NCI-H446 treated with DMSO at 0.1 percent for 48 hours (cell line): ENCODE data around the gene SLX9.

Source experiments
- DNase-seq: peaks from one replicate; lab custom pipeline; 2025; lab: John Stamatoyannopoulos, UW

SLX9 gene

DNA sequence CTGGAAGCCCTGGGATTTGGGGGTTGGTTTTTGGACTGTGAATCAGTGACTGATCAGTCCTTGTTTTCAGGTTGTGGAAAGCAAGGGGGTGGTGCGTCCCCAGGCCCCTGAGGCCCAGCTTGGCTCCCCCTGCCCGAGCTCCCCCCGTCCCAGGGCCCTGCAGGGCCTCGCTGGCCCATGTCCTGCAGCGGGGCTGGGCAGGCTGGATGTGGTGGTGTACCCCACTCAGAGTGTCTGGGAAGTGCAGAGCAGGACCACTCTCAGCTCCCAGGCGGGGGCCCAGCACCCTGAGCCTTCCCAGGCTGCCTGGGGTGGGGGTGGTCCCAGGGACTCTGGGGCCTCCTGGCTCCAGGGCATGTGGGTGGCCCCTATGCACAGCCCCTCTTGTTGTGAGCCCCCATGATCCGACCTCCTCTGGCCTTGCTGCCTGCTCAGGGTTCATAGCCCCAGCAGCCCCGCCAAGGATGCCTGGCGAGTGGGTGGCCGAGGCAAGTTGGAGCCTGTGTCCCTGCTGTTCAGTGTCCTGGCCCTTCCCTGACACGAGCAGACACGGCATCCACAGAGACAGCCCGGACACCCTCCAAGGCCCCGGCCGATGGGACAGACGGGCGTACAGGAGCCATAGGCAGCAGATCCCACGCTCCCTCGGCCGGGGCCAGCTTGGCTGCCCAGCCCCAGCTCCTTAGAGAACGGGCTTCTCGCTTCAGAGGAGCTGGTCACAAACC, 37.9 kb downstream of the SLX9 start:
- no peak for DNase-seq

DNA sequence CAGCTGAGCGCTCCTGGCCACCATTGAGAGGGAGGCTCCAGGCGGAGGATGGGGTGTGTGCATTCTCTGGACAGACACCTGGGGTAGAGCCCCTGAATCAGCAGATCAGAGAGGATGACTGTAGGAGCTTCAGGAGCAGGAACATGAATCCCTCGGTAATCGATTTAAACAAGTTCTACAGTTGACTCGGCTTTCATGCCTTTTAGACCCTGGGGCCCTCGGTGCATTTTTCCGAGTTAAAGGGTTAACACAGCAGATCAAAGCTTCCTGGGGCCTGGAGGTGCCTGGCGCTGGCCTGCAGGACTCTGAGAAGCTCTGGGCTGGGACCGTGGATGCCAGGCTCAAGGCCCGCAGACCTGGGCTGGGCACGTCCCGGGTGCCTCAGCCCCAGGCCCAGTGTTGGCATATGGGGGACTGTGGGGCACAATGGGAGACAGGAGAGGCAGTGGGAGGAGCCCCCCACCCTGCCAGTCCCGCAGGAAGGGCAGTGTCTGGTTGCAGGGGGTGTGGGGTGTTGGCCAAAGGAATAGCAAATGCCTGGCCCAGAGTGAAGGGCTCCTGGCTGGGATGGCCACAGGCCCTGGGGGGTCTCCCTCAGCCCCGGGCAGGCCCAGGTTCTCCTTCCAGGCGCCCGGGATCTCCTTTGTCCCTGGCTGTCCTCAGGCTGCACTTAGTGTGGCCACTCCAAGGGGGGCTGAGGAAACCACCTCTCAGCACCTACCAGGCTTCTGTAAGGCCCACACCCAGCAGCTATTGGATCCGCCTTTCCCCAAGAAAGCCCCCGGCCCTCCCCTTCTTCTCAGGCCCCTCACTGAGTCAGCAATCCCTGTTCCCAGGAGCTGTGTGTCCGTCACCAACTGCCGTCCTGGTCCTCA, 40.1 kb downstream of the SLX9 start:
- no peak for DNase-seq

DNA sequence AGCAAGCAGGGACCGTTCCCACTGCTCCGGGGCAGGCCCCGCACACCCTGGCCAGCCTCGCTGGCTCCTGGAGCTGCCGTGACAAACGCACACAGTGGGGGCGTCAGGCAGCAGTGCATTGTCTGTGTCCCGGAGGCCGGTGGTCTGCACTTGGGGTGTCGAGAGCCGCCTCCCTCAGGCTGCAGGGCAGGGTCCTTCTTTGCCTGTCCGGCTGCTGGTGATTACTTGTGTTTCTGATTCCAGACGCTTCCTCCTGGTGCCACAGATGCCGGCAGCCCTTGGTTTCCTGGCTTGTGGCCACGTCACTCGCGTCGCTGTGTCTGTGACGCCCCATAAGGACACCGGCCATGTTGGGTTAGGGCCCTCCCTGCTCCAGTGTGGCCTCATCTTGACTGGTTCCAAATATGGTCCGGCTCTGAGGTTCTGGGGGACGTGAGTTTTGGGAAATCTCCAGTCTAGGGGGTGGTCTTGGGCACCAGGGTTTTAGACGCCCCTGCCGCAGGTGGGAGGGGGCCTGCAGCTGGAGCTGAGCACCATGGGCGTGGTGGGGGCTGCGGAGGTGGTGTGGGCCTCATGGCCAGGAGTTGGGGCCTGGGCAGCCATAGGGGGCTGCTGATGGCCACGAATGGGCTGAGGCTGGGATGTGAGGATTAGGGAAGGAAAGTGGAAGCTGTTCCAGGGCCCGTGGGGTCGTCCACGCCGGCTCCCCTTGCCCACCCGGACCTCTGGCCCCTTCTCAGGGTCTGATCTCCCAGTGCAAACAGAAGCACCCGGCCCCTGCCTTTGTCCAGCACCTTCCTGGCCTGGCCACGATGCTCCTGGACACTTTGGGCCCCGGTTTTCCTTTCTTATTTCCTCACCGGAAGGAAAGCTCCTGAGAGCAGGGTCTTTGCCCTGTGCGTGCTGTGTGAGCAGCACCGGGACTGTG, 41.0 kb downstream of the SLX9 start:
- no peak for DNase-seq

DNA sequence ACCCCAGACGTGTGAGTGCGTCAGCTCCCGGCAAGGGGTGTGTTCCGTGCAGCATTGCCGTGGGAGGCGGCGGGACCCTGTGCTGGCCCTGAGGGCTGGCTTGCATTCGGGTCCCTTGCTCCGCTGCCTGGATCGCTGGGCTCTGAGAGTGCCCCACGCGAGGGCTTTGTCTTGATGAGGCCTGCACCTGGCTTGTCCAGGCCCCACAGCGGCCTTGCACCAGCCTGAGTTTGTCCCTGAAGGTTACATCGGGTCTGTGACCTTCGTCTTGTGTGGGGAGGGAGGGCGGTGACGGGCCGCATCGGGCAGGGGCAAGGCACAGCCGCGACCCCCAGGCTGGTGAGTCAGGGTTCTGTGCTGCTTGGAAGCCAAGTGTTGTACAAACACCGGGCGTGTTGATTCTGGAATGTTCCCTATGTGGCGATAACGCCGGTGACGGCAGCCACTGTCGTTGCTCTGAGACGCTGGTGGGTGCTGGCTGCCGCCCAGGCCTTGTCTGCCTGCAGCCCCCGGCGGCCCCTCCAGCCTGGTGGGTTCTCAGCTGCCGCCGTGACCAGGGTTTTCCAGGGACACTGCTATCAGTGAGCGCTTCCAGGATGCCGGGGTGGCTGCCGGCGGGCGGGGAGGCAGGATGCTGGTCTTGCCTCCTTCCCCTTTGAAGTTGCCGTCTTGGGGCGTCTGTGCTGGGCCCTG, 42.9 kb downstream of the SLX9 start:
- DNase-seq: no peak

DNA sequence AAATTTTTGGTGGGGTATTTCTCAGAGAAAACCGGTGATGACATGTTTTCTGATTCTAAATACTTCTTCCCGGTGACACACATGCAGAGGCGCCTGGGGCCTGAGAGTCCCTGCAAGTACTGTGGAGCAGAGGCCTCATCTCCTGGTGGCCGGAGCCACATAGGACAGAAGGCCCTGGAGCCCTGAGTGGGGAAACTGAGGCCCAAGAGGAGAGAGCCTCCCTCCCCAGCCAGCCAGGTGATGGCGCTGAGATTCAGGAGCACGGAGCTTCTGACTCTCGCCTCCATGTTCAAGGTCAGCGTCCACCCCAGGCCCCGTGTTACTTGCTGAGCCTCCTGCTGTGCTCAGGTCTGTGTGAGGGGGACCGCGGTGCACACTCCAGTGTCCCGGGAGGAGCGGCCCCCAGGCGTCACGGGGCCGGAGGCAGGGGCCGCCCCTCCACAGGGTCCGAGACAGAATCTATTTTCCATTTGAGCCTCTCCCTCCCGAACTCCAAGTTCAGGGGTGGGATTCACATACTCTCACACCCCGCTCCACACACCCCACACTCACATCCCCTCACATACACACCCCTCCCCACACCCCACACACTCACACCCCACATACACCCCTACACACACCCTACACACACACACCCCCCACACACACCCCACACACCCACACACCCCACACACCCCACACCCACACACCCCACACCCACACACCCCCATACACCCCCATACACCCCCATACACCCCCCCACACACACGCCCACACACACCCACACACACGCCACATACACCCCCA, 43.8 kb downstream of the SLX9 start:
- no peak for DNase-seq

DNA sequence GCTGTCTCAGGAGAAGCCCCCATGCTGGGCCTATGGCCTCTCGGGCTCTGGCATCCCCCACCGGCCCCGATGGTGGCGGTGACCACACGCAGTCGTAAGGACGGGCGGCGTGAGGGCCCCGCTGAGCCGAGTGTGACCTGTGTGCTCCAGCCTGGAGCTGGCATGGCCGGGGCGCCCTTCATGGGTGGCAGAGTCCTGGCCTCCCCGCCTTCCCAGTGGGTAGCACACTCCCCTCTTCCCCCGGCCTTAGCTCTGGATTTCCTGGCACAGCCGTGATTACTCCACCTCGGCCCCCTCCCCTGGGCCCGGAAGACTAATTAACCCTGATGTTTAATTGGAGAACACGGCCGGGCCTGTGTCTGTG, 44.6 kb downstream of the SLX9 start:
- no peak for DNase-seq

DNA sequence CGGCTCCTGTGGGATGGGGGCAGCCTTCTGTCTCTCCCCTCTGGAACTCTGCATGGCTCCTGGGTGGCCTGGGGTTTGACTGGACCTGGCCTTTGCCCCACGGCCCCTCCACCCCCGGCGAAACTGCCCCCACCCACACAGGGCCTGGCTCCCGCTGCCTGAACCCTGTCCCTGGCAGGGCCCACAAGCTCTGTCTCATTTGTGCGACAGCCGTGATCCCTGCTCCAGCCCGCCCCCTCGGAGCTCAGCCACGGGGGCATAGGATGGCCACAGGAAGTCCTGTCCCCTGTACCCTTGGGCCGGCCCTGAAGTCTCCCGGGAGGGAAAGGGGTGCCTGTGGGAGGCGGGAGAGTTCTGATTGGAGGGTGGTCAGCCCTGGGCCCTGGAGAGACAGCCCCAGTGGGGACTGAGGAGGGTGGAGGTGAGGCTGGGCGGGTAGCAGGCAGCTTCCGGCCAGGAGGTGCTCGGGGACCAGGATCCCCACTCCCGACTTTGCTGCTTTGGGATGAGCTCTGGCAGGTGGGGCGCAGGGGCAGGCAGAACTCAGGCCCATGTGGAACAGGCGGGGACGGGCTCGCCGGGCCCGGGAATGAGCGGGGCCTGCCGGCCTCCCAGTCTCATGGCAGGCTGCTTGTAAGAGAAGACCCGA, 45.1 kb downstream of the SLX9 start:
- DNase-seq: no peak

DNA sequence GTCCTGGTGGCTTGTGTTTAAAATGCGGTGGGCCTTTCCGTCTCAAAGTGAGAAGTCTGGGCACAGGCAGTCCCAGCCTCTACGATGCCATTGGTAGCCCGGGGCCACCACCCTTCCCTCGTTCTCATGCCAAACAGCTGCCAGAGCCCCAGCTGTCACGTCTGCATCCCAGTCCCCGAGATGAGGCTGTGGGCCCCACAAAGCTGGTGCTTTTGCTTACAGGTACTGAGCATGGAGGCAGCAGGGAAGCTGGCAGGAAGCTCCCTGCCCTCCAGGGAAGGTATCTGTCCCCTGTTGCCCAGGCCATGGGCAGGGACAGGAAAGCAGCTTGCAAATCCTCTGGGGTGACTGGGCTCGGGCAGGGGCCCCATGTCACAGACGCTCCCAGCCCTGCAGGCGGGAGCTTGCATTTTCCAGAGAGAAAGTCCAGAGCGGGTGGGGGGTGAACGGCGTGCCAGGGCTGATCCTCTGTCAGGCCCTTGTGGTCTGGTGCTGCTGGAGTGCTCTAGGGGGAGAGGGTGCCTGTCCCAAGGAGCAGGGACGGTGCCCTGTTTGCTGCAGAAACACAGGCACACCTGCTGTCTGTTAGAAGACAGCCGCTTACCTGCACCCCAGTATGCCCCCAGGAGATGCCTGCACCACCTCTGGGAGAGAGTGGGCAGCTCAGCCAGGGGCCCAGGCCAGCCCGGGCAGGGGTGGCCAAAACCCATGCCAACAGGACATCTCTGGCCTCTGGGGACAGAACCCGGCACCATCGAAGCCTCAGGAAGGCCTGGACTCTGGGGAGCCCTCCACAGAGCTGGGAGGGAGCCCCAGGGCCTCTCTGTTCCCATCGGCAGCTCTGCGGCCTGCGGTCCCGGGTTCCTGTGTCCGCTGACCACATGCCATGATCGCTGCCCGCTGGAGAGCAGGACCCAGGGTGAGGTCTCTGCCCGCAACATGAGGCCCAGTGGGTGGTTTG, 45.9 kb downstream of the SLX9 start:
- no peak for DNase-seq

DNA sequence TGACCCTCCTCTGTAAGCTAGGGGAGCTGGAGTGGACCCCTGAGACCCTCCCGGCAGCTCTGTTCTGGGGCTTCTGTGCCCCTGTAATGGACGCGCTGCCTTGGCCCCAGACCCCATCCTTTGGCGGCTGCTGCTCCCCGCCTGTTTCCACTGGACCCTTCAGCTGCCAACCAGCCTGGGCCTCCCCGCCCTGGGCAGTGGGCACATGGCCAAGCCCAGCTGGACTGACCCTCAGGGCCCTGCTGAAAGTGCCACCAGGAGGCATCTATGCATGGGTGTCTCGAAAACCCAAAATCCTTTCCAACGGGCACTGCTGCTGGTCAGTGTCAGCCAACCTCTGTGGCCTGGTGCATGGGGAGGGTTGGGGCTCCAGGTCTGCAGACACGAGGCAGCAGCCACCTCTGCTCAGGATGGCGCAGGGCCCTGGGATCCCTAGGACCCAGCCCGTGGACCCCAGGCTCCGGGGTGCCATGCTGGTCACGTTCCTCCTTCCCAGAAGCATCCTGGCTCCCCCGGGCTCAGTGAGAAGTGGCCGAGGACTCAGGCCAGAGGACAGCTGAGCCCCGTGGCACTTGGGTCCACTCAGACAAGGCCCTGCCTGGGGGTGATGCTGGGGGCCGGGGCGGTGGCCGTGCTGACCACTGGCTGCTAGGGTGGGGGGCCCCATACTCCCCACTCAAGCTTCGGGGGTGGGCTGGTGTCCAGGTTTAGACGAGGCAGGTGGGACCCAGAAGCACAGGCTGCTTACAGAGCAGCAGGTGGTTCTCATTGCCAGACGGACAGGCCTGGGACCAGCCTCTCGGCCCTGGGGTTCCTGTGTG, 46.9 kb downstream of the SLX9 start:
- no peak for DNase-seq

DNA sequence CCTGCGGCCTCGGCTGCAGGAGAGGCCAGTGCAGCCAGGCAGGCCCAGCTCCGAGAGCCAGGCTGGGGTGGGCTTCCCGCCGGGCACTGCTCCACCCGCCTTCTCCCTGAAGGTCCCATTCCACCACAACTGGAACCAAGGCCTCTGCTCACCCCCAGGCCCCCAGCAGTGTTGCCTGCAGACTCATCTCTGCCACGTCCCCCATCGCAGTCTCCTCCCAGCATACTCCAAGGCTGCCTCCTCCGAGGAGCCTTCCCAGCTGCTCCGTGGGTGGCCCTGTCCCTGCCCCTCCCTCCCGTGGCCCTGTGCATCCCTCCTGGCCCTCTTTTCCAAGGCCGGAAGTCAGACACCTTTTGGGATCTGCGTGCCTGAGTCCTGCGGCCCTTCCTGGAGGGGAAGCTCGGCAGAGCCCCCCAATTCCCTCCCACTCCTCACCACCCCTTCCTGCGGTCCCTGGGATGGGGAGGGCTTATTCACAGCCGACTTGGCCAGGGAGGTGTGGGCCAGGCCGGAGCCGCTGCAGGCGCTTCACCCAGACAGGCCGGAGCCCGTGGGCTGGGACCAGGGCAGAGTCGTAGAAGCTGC, 47.6 kb downstream of the SLX9 start:
- DNase-seq: no peak

DNA sequence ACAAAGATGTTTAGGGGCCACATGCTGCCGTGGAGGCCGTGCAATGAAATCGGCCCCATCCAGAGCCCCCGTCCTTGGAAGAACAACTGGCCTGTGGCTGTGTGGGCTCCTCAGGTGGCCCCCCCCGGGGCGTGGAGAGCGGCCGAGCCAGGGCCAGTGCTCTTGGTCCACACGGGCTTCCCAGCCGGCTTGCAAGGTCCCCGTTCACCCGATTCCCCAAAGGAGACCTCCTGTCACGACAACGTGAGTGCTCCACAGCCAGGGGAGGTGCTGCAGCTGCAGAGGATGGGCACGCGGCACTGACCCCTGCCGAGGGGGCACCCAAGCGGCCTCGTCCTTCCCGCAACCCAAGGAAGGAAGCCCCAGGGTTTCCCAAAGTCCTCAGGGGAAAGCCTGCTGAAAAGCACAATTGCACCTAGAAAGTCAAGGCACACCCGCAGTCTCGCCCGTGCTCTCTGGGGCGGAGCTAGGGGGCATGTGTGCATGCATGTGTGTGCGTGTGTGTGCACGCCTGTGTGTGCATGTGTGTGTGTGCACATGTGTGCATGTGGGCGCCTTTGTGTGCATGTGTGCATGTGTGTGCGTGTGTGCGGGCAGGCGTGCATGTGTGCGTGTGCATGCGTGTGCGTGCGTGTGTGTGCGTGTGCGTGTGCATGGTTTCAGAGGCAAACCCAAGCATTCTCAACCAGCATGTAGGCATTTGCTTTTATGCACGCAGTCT, 48.2 kb downstream of the SLX9 start:
- DNase-seq: no peak

DNA sequence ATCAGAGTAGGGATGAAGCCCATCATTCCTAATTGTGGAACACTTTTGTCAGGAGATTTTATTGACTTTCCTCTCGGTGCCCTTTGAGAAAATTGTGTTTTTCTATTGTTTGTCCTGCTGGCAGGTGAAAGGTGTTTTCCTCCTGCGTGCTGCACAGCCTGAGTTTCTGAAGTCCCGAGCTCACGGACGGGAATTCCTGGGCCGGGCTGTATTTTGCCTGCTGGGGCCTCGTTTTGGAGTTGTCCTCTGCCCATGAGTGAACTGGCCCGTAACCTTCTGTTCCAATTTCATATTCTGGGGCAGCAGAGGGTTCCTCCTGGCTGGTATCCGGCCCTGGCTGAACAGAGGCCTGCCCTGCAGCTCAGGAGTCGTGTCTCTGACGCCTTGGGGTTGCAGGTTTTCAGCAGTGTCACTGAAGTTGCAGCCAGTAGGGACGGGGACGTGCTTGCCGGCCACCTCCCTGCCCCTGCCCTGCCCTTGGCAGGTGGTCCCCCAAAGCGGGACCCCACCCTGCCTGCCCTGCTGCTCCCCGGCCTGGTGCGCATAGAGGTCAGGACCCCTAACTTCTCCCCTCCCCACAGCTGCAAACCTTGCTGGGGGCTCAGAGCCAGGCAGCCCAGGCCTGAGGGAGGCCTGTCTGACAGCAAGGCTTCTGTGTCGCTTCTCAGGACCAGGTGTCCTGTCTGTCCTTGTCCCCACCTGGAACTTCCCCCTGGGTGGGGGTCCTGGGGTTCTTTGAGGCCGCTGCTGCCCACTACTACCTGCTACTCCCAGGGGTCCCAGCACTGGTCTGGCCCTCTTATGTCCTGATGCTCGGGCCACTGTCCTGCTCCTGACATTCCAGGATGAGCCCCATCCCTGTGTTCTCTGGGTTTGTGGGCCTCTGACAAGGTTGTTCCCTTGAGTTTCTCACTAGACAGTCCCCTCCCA, 49.0 kb downstream of the SLX9 start:
- DNase-seq: no peak

DNA sequence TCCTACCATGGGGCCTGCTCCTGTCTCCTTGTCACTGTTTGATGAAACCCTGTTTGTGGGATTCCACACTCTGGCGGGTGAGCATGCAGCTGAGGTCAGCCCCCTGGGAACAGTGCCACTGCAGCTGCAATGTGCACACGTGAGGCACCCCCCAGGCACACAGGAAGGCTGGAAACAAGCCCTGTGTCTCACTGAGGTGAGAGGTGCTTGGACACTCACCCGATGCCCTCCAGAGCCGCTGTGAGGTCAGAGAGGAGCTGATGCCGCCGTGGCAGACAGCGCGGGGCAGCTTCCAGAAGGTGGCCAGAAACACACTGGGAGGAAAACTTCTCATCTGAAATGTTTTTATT, 49.7 kb downstream of the SLX9 start:
- DNase-seq: no peak

DNA sequence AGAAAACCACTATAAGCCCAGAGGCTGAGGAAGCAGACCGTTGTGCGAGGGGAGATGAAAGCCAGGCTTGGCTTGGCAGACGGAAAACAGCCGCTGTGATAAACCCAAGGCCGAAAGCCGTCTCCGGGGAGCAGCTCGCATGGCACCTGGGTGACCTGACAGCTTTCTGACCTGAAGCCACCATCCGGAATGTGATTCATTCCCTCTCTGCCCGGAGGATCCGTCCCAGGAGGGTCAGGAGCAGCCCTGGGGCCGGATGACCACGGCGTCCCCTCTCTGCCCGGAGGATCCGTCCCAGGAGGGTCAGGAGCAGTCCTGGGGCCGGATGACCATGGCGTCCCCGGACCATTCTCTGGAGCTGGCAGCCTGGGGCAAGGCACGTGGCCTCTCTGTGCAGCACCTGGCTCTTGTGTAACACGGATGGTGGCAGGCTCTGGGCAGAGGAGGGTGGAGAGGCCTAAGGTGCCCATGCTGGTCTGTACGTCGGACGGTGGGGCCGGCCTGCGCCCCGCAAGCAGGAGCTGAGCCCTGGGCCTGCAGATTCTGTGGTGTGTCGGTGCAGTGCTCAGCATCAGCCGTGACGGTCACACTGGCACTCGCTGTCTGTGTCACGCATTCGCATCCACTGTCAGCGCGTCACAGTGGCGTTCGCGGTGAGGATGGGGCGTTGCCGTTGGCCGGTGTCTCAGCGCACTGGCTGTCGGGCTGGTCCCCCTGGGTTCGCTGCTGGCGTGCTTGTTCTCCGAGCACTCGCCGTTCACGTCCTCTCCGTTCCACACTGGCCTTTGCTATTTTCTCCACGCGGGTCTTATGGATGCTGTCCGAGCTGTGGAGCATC, 50.3 kb downstream of the SLX9 start:
- no peak for DNase-seq

DNA sequence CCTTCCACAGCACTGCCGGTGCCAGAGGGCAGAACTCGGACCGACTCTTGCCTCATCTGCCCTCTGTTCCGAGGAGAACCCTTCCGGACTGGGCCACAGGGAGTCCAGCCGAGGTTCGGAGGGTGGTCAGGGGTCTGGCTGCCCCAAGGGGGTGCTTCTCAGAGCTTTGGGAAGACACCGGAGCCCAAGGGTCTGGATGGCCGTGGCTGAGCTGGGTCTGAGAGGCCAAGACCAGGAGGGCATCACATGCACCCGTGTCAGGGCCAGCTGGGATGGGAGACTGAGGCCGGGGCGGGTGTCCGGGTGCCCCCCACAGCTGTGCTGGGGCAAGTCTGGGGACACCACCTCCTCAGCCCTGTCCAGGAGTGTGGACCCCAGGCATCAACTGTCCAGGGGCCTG, 51.1 kb downstream of the SLX9 start:
- no peak for DNase-seq
